ENCODE results near the gene TBC1D22B. TPM values are rescaled to one million over a fixed set of nuclear protein-coding genes. Genes with fewer than 3 reads are reported as not detected.

The TBC1D22B gene
- polyA plus RNA-seq, 1 of the 3 experiments (the other 2 are of a cell fraction): 5.3 TPM

GRCh38 chr6:37309046-37309445, 51.5 kb downstream of the TBC1D22B start:
- no peak overlapping the region for H3K4me2 ChIP-seq
- peaks cover 0 to 24% of the 10 kb centered on the region in 2 experiments; a peak in 3 of 4 replicates for H3K4me1 ChIP-seq (ENCODE audit: control insufficient read depth in 1 of 2, insufficient read depth in 2 of 2, low read depth in 1 of 2, low read length in 1 of 2)
- H3F3A ChIP-seq (replicated peaks; ENCODE audit: insufficient read depth): peaks cover 21% of the 10 kb centered on the region
- H3K36me3 ChIP-seq (replicated peaks in 1 of 2; ENCODE audit: control insufficient read depth in 1 of 2, insufficient read depth in 2 of 2, low read length in 1 of 2): peaks cover 16 to 18% of the 10 kb centered on the region in 2 experiments
- WGBS (ENCODE audit: low lambda C conversion rate): 100% methylated on average over 1 of the region's 1 CpG
- no peaks in the 10 kb centered on the region for H3K9me3 ChIP-seq
- peak overlapping the region in 1 of 2 experiments; percentile 78; a peak in 2 of 4 replicates for H3K27ac ChIP-seq (ENCODE audit: low read depth in 2 of 2, low read length in 1 of 2)
- TF ChIP-seq RCOR1 (IDR thresholded peaks at IDR 0.05; ENCODE audit: low read length) (no peak), USF1 (IDR thresholded peaks at IDR 0.05; ENCODE audit: borderline replicate concordance, low read depth) (no peak), ELF1 (IDR thresholded peaks at IDR 0.05) (no peak), RFX5 (IDR thresholded peaks at IDR 0.05; ENCODE audit: low read length) (no peak), FOXM1 (IDR thresholded peaks at IDR 0.05; ENCODE audit: low read depth) (no peak), GATA2 (CRISPR knock-in tag; IDR thresholded peaks at IDR 0.05) (no peak)
- H3K79me2 ChIP-seq (ENCODE audit: insufficient read depth): no peaks in the 10 kb centered on the region
- H3K27me3 ChIP-seq (ENCODE audit: insufficient read depth): no peaks in the 10 kb centered on the region
- no peaks in the 10 kb centered on the region for H3K9me2 ChIP-seq
- no peak for DNase-seq
- ChIA-PET POLR2A (no interaction called here), CTCF (interaction anchor here (1.0 to 2.7 kb wide), 4 partner anchors 10 to 16 kb away, joined by 3 to 14 read pairs (median 4); no protein-coding TSS in a partner anchor)
- H3K9ac ChIP-seq: no peak overlapping the region
- H2AFZ ChIP-seq (ENCODE audit: low read depth): no peak overlapping the region
- no peak overlapping the region for H3K4me3 ChIP-seq (ENCODE audit: low read depth in 2 of 2, low read length in 1 of 2)
- H4K20me1 ChIP-seq (ENCODE audit: insufficient read depth): no peaks in the 10 kb centered on the region

GRCh38 chr6:37309692-37310091, 52.1 kb downstream of the TBC1D22B start:
- no peaks in the 10 kb centered on the region for H3K9me3 ChIP-seq
- peaks cover 21% of the 10 kb centered on the region for H3F3A ChIP-seq (replicated peaks; ENCODE audit: insufficient read depth)
- no peaks in the 10 kb centered on the region for H4K20me1 ChIP-seq (ENCODE audit: insufficient read depth)
- H3K79me2 ChIP-seq (ENCODE audit: insufficient read depth): no peaks in the 10 kb centered on the region
- H3K36me3 ChIP-seq (replicated peaks in 1 of 2; ENCODE audit: control insufficient read depth in 1 of 2, insufficient read depth in 2 of 2, low read length in 1 of 2): peaks cover 11 to 20% of the 10 kb centered on the region in 2 experiments
- TF ChIP-seq ZBTB33 (IDR thresholded peaks at IDR 0.05; ENCODE audit: borderline replicate concordance, low read depth) (no peak), RCOR1 (IDR thresholded peaks at IDR 0.05; ENCODE audit: low read length) (no peak)
- no peak overlapping the region for H3K27ac ChIP-seq (ENCODE audit: low read depth in 2 of 2, low read length in 1 of 2)
- no peak overlapping the region for H3K4me3 ChIP-seq (ENCODE audit: low read depth in 2 of 2, low read length in 1 of 2)
- ChIA-PET CTCF (interaction anchor here (1.0 to 2.7 kb wide), 5 partner anchors 9 to 99 kb away, joined by 3 to 14 read pairs (median 3); no protein-coding TSS in a partner anchor), POLR2A (no interaction called here)
- H3K9me2 ChIP-seq: no peaks in the 10 kb centered on the region
- H3K27me3 ChIP-seq (ENCODE audit: insufficient read depth): no peaks in the 10 kb centered on the region
- no peak overlapping the region for H2AFZ ChIP-seq (ENCODE audit: low read depth)
- no peak overlapping the region for H3K4me2 ChIP-seq
- DNase-seq: no peak
- no peak overlapping the region for H3K9ac ChIP-seq
- H3K4me1 ChIP-seq (ENCODE audit: control insufficient read depth in 1 of 2, insufficient read depth in 2 of 2, low read depth in 1 of 2, low read length in 1 of 2): peaks cover 0 to 24% of the 10 kb centered on the region in 2 experiments; a peak in 3 of 4 replicates
- 71% methylated on average over 3 of the region's 3 CpGs for whole genome bisulfite sequencing (ENCODE audit: low lambda C conversion rate)

GRCh38 chr6:37310966-37311365, 53.4 kb downstream of the TBC1D22B start:
- H3K27ac ChIP-seq (ENCODE audit: low read depth in 2 of 2, low read length in 1 of 2): peak overlapping the region in 1 of 2 experiments; percentile 73; a peak in 1 of 4 replicates
- ChIA-PET POLR2A (no interaction called here), CTCF (interaction anchor here (1.5 to 2.7 kb wide), 2 partner anchors 14 to 100 kb away, joined by 3 to 14 read pairs; no protein-coding TSS in a partner anchor)
- no peak overlapping the region for H3K4me3 ChIP-seq (ENCODE audit: low read depth in 2 of 2, low read length in 1 of 2)
- no peak overlapping the region for H2AFZ ChIP-seq (ENCODE audit: low read depth)
- no peaks in the 10 kb centered on the region for H3K79me2 ChIP-seq (ENCODE audit: insufficient read depth)
- no peaks in the 10 kb centered on the region for H4K20me1 ChIP-seq (ENCODE audit: insufficient read depth)
- no peak overlapping the region for H3K9ac ChIP-seq
- H3K4me1 ChIP-seq (ENCODE audit: control insufficient read depth in 1 of 2, insufficient read depth in 2 of 2, low read depth in 1 of 2, low read length in 1 of 2): peaks cover 0 to 24% of the 10 kb centered on the region in 2 experiments; a peak in 3 of 4 replicates
- H3K9me2 ChIP-seq: no peaks in the 10 kb centered on the region
- H3K4me2 ChIP-seq: peak overlapping the region; percentile 49; the same call in 1 of the 2 replicates
- WGBS (ENCODE audit: low lambda C conversion rate): 90% methylated on average over 3 of the region's 3 CpGs
- H3K27me3 ChIP-seq (ENCODE audit: insufficient read depth): no peaks in the 10 kb centered on the region
- no peaks in the 10 kb centered on the region for H3K9me3 ChIP-seq
- peaks cover 21% of the 10 kb centered on the region for H3F3A ChIP-seq (replicated peaks; ENCODE audit: insufficient read depth)
- no peak for DNase-seq
- peaks cover 15 to 24% of the 10 kb centered on the region in 2 experiments for H3K36me3 ChIP-seq (replicated peaks in 1 of 2; ENCODE audit: control insufficient read depth in 1 of 2, insufficient read depth in 2 of 2, low read length in 1 of 2)
- TF ChIP-seq USF1 (IDR thresholded peaks at IDR 0.05; ENCODE audit: borderline replicate concordance, low read depth): no peak
- no peak for TF ChIP-seq TCF12 (IDR thresholded peaks at IDR 0.05)
- no peak for TF ChIP-seq GATA2 (CRISPR knock-in tag; IDR thresholded peaks at IDR 0.05)
- no peak for TF ChIP-seq YY1 (IDR thresholded peaks at IDR 0.05; ENCODE audit: low read depth)
- no peak for TF ChIP-seq RAD21 (IDR thresholded peaks at IDR 0.05; ENCODE audit: low read length)
- TF ChIP-seq CTCF (IDR thresholded peaks at IDR 0.05): no peak
- TF ChIP-seq TAF1 (IDR thresholded peaks at IDR 0.05; ENCODE audit: borderline replicate concordance, low read depth, low read length): no peak
- TF ChIP-seq MEF2A (IDR thresholded peaks at IDR 0.05; ENCODE audit: borderline replicate concordance, low read depth): no peak
- no peak for TF ChIP-seq TEAD4 (IDR thresholded peaks at IDR 0.05; ENCODE audit: borderline replicate concordance, insufficient read depth)
- no peak for TF ChIP-seq FOSL2 (IDR thresholded peaks at IDR 0.05; ENCODE audit: borderline replicate concordance, low read depth)
- TF ChIP-seq MAX (IDR thresholded peaks at IDR 0.05; ENCODE audit: low read depth): no peak
- TF ChIP-seq RXRA (IDR thresholded peaks at IDR 0.05; ENCODE audit: borderline replicate concordance, low read depth): no peak
